ENCODE measurements around the gene ARHGEF3.
"Not testable (repeated sequence)": the region's sequence is repeated elsewhere in the genome, so short reads cannot be mapped to it uniquely, and the experiment has no call there.

ARHGEF3 gene

GRCh38 chr3:56725175-56725574 lies 76.6 kb downstream of the ARHGEF3 start:
- H3K36me3 ChIP-seq (ENCODE audit: control insufficient read depth, low read length), result no peaks in the 10 kb centered on the region
- H3K4me2 ChIP-seq (ENCODE audit: low read length), result no peak overlapping the region

DNA sequence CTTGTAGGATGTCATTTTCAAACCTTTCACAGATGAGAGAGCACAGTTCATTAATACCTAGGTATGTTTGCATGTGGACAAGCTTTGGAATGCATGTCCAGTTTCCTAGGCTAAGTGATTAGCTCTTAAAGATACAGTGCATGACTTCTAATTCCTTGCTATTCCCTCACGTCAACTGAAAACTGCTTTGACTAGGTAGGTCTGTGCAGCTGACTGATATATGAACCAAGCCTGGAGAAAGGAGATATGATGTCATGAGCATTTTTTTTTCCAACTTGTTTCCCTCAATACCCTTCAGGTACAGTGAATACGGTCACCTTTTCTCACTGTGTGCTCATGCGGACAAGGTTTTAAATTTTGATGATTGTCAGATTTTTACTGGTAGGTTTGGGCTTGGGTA lies 77.1 kb downstream of the ARHGEF3 start:
- TF ChIP-seq CTCF (IDR thresholded peaks at IDR 0.05; ENCODE audit: low read depth, low read length, poor library complexity, severe bottlenecking) (no peak), EZH2phosphoT487 (IDR thresholded peaks at IDR 0.05; ENCODE audit: borderline replicate concordance, low read length) (no peak)

More at GRCh38 chr3:56725175-56725574, 76.6 kb downstream of the ARHGEF3 start:
- TF ChIP-seq EZH2phosphoT487 (IDR thresholded peaks at IDR 0.05; ENCODE audit: borderline replicate concordance, low read length) (no peak), CTCF (IDR thresholded peaks at IDR 0.05; ENCODE audit: low read depth, low read length, poor library complexity, severe bottlenecking) (no peak)
- no peaks in the 10 kb centered on the region for H3K4me1 ChIP-seq (ENCODE audit: control insufficient read depth, low read length)
- no peaks in the 10 kb centered on the region for H3K9me3 ChIP-seq (ENCODE audit: control insufficient read depth, insufficient read depth, low read length)
- no peaks in the 10 kb centered on the region for H3F3A ChIP-seq (ENCODE audit: control insufficient read depth, insufficient read depth)
- H4K20me1 ChIP-seq (ENCODE audit: control insufficient read depth, insufficient read depth, low read depth, low read length), result no peaks in the 10 kb centered on the region
- no peaks in the 10 kb centered on the region for H3K9me2 ChIP-seq (replicated peaks; ENCODE audit: control insufficient read depth, low read length)
- H3K27ac ChIP-seq (ENCODE audit: low read depth, low read length), result no peak overlapping the region
- no peaks in the 10 kb centered on the region for H3K27me3 ChIP-seq (ENCODE audit: control insufficient read depth, low read length)
- H3K4me3 ChIP-seq (ENCODE audit: low read length), result no peak overlapping the region
- no peaks in the 10 kb centered on the region for H3K79me2 ChIP-seq (ENCODE audit: control insufficient read depth, low read length)

GRCh38 chr3:56720849-56721248 lies 80.9 kb downstream of the ARHGEF3 start:
- Histone ChIP-seq H3K79me2 (ENCODE audit: control insufficient read depth, low read length) (no peaks in the 10 kb centered on the region), H3K9me3 (ENCODE audit: control insufficient read depth, insufficient read depth, low read length) (no peaks in the 10 kb centered on the region), H3K27me3 (ENCODE audit: control insufficient read depth, low read length) (no peaks in the 10 kb centered on the region), H3K4me2 (ENCODE audit: low read length) (no peak overlapping the region), H3K4me1 (ENCODE audit: control insufficient read depth, low read length) (no peaks in the 10 kb centered on the region), H3K4me3 (ENCODE audit: low read length) (no peak overlapping the region), H4K20me1 (ENCODE audit: control insufficient read depth, insufficient read depth, low read depth, low read length) (no peaks in the 10 kb centered on the region), H3K36me3 (ENCODE audit: control insufficient read depth, low read length) (no peaks in the 10 kb centered on the region), H3K27ac (ENCODE audit: low read depth, low read length) (no peak overlapping the region), H3K9me2 (replicated peaks; ENCODE audit: control insufficient read depth, low read length) (no peaks in the 10 kb centered on the region), H3F3A (ENCODE audit: control insufficient read depth, insufficient read depth) (no peaks in the 10 kb centered on the region)
- TF ChIP-seq EZH2phosphoT487 (IDR thresholded peaks at IDR 0.05; ENCODE audit: borderline replicate concordance, low read length) (no peak), CTCF (IDR thresholded peaks at IDR 0.05; ENCODE audit: low read depth, low read length, poor library complexity, severe bottlenecking) (no peak)

More for the DNA sequence above, 77.1 kb downstream of the ARHGEF3 start:
- H3K36me3 ChIP-seq (ENCODE audit: control insufficient read depth, low read length), result no peaks in the 10 kb centered on the region
- no peaks in the 10 kb centered on the region for H3K27me3 ChIP-seq (ENCODE audit: control insufficient read depth, low read length)
- H3F3A ChIP-seq (ENCODE audit: control insufficient read depth, insufficient read depth), result no peaks in the 10 kb centered on the region
- H3K79me2 ChIP-seq (ENCODE audit: control insufficient read depth, low read length), result no peaks in the 10 kb centered on the region
- H3K4me1 ChIP-seq (ENCODE audit: control insufficient read depth, low read length), result no peaks in the 10 kb centered on the region
- no peaks in the 10 kb centered on the region for H3K9me2 ChIP-seq (replicated peaks; ENCODE audit: control insufficient read depth, low read length)
- no peaks in the 10 kb centered on the region for H4K20me1 ChIP-seq (ENCODE audit: control insufficient read depth, insufficient read depth, low read depth, low read length)
- H3K27ac ChIP-seq (ENCODE audit: low read depth, low read length), result no peak overlapping the region
- no peak overlapping the region for H3K4me2 ChIP-seq (ENCODE audit: low read length)
- H3K4me3 ChIP-seq (ENCODE audit: low read length), result no peak overlapping the region
- H3K9me3 ChIP-seq (ENCODE audit: control insufficient read depth, insufficient read depth, low read length), result no peaks in the 10 kb centered on the region

DNA sequence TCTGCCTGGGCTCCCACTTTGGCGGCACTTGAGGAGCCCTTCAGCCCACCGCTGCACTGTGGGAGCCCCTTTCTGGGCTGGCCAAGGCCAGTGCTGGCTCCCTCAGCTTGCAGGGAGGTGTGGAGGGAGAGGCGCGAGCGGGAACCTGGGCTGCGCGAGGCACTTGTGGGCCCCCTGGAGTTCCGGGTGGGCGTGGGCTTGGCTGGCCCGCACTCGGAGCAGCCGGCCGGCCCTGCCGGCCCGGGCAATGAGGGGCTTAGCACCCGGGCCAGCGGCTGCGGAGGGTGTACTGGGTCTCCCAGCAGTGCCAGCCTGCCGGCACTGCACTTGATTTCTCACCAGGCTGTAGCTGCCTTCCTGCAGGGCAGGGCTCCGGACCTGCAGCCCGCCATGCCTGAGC lies 82.9 kb downstream of the ARHGEF3 start:
- not testable (repeated sequence) for H4K20me1 ChIP-seq (ENCODE audit: control insufficient read depth, insufficient read depth, low read depth, low read length); H3K4me3 ChIP-seq (ENCODE audit: low read length); H3F3A ChIP-seq (ENCODE audit: control insufficient read depth, insufficient read depth); H3K4me1 ChIP-seq (ENCODE audit: control insufficient read depth, low read length); H3K27me3 ChIP-seq (ENCODE audit: control insufficient read depth, low read length); H3K4me2 ChIP-seq (ENCODE audit: low read length); H3K9me3 ChIP-seq (ENCODE audit: control insufficient read depth, insufficient read depth, low read length); H3K79me2 ChIP-seq (ENCODE audit: control insufficient read depth, low read length); H3K27ac ChIP-seq (ENCODE audit: low read depth, low read length); H3K36me3 ChIP-seq (ENCODE audit: control insufficient read depth, low read length); H3K9me2 ChIP-seq (replicated peaks; ENCODE audit: control insufficient read depth, low read length)
